Measurements from ENCODE around the gene NAA40. TPM values are rescaled to one million over a fixed set of nuclear protein-coding genes. Genes with fewer than 3 reads are reported as not detected.
A peak's percentile ranks its signal among the peaks of the same experiment; 100 is the strongest.

The NAA40 gene
- total and polyA plus RNA-seq, 2 of the 4 experiments (the other 2 are of a cell fraction) = 15.2 to 24.7 TPM

DNA sequence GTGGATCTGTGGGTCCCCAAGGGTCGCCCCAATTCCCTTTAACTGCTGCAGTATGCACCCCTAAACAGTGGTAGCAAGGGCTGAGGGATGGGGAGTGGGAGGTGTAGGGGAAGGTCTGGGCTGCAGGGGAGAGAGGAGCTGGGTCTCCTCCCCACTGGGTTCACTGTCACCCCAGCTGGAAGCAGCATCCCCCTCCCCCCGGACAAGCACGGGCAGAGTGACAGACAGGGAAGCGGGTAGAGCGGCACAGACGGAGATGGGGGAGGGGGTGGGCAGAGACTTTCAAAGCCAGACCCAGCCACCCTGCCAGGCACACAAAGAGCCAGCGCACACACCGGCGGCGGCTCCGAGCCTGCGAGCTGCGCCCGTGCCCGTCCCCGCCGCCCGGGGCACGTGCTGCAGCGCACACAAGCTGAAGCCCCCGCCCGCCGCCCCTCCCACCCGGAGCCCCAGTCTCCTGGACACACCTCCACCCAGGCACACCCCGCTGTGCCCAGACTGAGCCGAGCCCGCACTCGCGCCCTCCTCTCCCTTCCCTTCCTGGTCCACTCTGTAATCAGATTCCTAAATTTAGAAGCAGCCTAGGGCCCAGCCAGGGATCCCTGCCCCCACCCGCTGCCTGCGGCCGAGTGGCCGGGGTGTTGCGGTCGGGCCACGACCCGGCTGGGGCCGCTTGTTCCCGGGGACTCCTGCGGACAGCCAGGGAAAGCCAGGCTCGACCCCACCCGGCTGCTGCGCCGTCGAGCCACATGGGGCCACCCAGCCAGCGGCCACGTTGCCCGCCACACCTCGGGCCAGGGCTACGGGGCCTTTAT is 20.9 kb upstream of the NAA40 start:
- peak overlapping the region; percentile 31 for H3K27ac ChIP-seq (ENCODE audit: insufficient read depth, low read length)
- dilution Hi-C loops (cut with HindIII; ENCODE audit: low sequenced_read_pairs, unreplicated experiment) = no loop called here
- H3K36me3 ChIP-seq (ENCODE audit: control insufficient read depth, insufficient read depth, low read length) = no peaks in the 10 kb centered on the region
- peaks cover 6% of the 10 kb centered on the region for H3K9me1 ChIP-seq (ENCODE audit: insufficient read depth, low read length)
- H4K91ac ChIP-seq (ENCODE audit: insufficient read depth, low read depth, low read length) = peak overlapping the region; percentile 94
- in situ Hi-C loops (cut with MboI; ENCODE audit: low sequenced_read_pairs) = no loop called here
- 0 out of 2 replicates have a peak overlapping the region, but pooled peaks have one; percentile 71 for H2BK20ac ChIP-seq (ENCODE audit: low read depth, low read length)
- 20% methylated on average over 8 of the region's 50 CpGs; no CpG with 5 or more reads in 1 of the 2 experiments for WGBS, 2 experiments (ENCODE audit: extremely low coverage in 2 of 2, insufficient read length in 1 of 2)
- H3K4ac ChIP-seq (ENCODE audit: low read depth, low read length) = peak overlapping the region; percentile 97
- POLR2A ChIA-PET (ENCODE audit: unreplicated experiment) = no interaction called here
- intact Hi-C loops (cut with micrococcal nuclease) = loop anchor here (2.0 kb wide), 1 partner anchor 21 kb away; the partner anchor contains the start of gene NAA40
- H3K23ac ChIP-seq (ENCODE audit: low read depth, low read length) = peak overlapping the region; percentile 94
- H3K4me2 ChIP-seq (ENCODE audit: low read depth, low read length) = peak overlapping the region; percentile 94
- peak overlapping the region; percentile 91 for H2AFZ ChIP-seq (replicated peaks; ENCODE audit: low read length, poor library complexity)
- no peak for DNase-seq
- CTCF ChIA-PET = interaction anchor here (0.8 to 1.0 kb wide), 2 partner anchors 17 to 28 kb away, joined by 3 read pairs; no protein-coding TSS in a partner anchor
- no peaks in the 10 kb centered on the region for H4K20me1 ChIP-seq (ENCODE audit: insufficient read depth, low read length)
- H2AK5ac ChIP-seq (ENCODE audit: low read depth, low read length) = peak overlapping the region; percentile 94
- 0 out of 2 replicates have a peak, but pooled peaks cover 2% of the 10 kb centered on the region for H3K9me3 ChIP-seq (ENCODE audit: control insufficient read depth, insufficient read depth, low read length)
- H3K79me1 ChIP-seq (ENCODE audit: low read depth in 1 of 2, low read length in 2 of 2) = peaks cover 0 to 4% of the 10 kb centered on the region in 2 experiments; a peak in 1 of 4 replicates
- H2BK15ac ChIP-seq (ENCODE audit: low read depth, low read length) = peak overlapping the region; percentile 34; the same call in 1 of the 3 replicates
- H3K9ac ChIP-seq (ENCODE audit: low read depth, low read length) = peak overlapping the region; percentile 12; the same call in 1 of the 2 replicates
- peak; percentile 15 for ATAC-seq (ENCODE audit: low read depth)
- H2AK9ac ChIP-seq (replicated peaks; ENCODE audit: low read depth, low read length, poor library complexity) = peak overlapping the region; percentile 99
- peak overlapping the region; percentile 92 for H4K5ac ChIP-seq (ENCODE audit: low read depth, low read length)
- peak overlapping the region; percentile 98 for H3K14ac ChIP-seq (replicated peaks; ENCODE audit: low read depth, low read length)
- H3K4me3 ChIP-seq (ENCODE audit: insufficient read depth, low read depth, low read length) = peak overlapping the region; percentile 36
- H4K8ac ChIP-seq (ENCODE audit: low read depth in 2 of 2, low read length in 2 of 2) = peak overlapping the region; percentile 87 to 96; a peak in 3 of 4 replicates
- peak overlapping the region; percentile 46 for H2BK5ac ChIP-seq (ENCODE audit: low read depth, low read length, poor library complexity, severe bottlenecking)
- H3K4me1 ChIP-seq (ENCODE audit: control insufficient read depth, insufficient read depth, low read length) = peaks cover 31% of the 10 kb centered on the region
- H2BK120ac ChIP-seq (ENCODE audit: low read depth, low read length) = peak overlapping the region; percentile 89
- H3K18ac ChIP-seq (ENCODE audit: low read depth, low read length) = peak overlapping the region; percentile 95
- BruUV-seq (replicated peaks) = no TSS peak
- peaks cover 7% of the 10 kb centered on the region; the same call in 1 of the 2 replicates for H3K27me3 ChIP-seq (ENCODE audit: control insufficient read depth, insufficient read depth, low read length)
- H3K56ac ChIP-seq (ENCODE audit: extremely low read depth, insufficient read depth, low read length) = no peak overlapping the region
- TF ChIP-seq RFX5 (IDR thresholded peaks at IDR 0.05; ENCODE audit: low read depth, low read length) (no peak), SMC3 (IDR thresholded peaks at IDR 0.05; ENCODE audit: low read depth, low read length) (no peak), NFE2L2 (IDR thresholded peaks at IDR 0.05; ENCODE audit: low read depth, low read length) (no peak), POLR2A (IDR thresholded peaks at IDR 0.05; ENCODE audit: low read depth, low read length) (no peak), CEBPB (IDR thresholded peaks at IDR 0.05; ENCODE audit: low read depth, low read length) (no peak), MAZ (IDR thresholded peaks at IDR 0.05; ENCODE audit: borderline replicate concordance, low read depth, low read length) (no peak), RCOR1 (IDR thresholded peaks at IDR 0.05; ENCODE audit: insufficient replicate concordance, low read length) (no peak), CTCF (conservative IDR thresholded peaks at IDR 0.05; ENCODE audit: low read depth, low read length) (no peak), BHLHE40 (IDR thresholded peaks at IDR 0.05; ENCODE audit: low read depth, low read length) (no peak), MAFK (IDR thresholded peaks at IDR 0.05; ENCODE audit: low read depth, low read length) (no peak), RAD21 (IDR thresholded peaks at IDR 0.05; ENCODE audit: low read length) (no peak), CHD1 (IDR thresholded peaks at IDR 0.05; ENCODE audit: low read depth, low read length) (no peak)
- TF ChIP-seq, protein P1, sequence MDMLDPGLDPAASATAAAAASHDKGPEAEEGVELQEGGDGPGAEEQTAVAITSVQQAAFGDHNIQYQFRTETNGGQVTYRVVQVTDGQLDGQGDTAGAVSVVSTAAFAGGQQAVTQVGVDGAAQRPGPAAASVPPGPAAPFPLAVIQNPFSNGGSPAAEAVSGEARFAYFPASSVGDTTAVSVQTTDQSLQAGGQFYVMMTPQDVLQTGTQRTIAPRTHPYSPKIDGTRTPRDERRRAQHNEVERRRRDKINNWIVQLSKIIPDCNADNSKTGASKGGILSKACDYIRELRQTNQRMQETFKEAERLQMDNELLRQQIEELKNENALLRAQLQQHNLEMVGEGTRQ (IDR thresholded peaks at IDR 0.05; ENCODE audit: low read depth, low read length) = no peak
- TF ChIP-seq, protein P2, sequence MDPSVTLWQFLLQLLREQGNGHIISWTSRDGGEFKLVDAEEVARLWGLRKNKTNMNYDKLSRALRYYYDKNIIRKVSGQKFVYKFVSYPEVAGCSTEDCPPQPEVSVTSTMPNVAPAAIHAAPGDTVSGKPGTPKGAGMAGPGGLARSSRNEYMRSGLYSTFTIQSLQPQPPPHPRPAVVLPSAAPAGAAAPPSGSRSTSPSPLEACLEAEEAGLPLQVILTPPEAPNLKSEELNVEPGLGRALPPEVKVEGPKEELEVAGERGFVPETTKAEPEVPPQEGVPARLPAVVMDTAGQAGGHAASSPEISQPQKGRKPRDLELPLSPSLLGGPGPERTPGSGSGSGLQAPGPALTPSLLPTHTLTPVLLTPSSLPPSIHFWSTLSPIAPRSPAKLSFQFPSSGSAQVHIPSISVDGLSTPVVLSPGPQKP (IDR thresholded peaks at IDR 0.05; ENCODE audit: borderline replicate concordance, low read depth, low read length) = no peak
